A673 (cell line): ENCODE results near the gene HDAC4. TPM values are rescaled to one million over a fixed set of nuclear protein-coding genes. Genes with fewer than 3 reads are reported as not detected.

Source experiments
- BruUV-seq: library from RNA; stranded (reverse); fragments of 400-500 nt; replicated peaks from 2 replicates; lab custom pipeline; 2021; lab: Mats Ljungman, UMichigan
- CTCF ChIA-PET: fragments of 300-600 bp; sonication (Branson Sonifier 250); formaldehyde crosslinking; loops from one replicate; lab custom pipeline; 2022; ENCODE audit warnings: antibody characterized with exemption; lab: Charles Lee
- POLR2A ChIA-PET: fragments of 300-600 bp; sonication (Branson Sonifier 250); formaldehyde crosslinking; loops from one replicate; lab custom pipeline; 2022; ENCODE audit warnings: antibody characterized with exemption; ENCODE audit not compliant: low non-redundant PET; lab: Charles Lee
- DNase-seq: peaks from one replicate; pipeline ENCODE4 v3.0.0-alpha.2; 2015; ENCODE audit warnings: low spot score
- H3K27ac ChIP-seq: fragments of 200-600 bp; sonication (generic); 2 replicates; pipeline ENCODE4 v1.5.1; 2016; ENCODE audit warnings: mixed run types, low read depth, mild to moderate bottlenecking, mixed read lengths, antibody characterized with exemption, low read length; ENCODE audit not compliant: poor library complexity, severe bottlenecking
- H3K27me3 ChIP-seq: fragments of 200-600 bp; sonication (generic); replicated peaks from 2 replicates; pipeline ENCODE4 v1.6.1; 2017; ENCODE audit warnings: mixed run types, low read depth, mild to moderate bottlenecking, mixed read lengths, antibody characterized with exemption, low read length; ENCODE audit not compliant: insufficient read depth, poor library complexity
- H3K36me3 ChIP-seq: fragments of 200-600 bp; sonication (generic); 2 replicates; pipeline ENCODE4 v1.6.1; 2016; ENCODE audit warnings: mixed run types, mild to moderate bottlenecking, mixed read lengths, antibody characterized with exemption, low read length; ENCODE audit not compliant: insufficient read depth, poor library complexity, severe bottlenecking
- H3K4me1 ChIP-seq: fragments of 200-600 bp; sonication (generic); 2 replicates; pipeline ENCODE4 v1.6.1; 2017; ENCODE audit warnings: mixed run types, mild to moderate bottlenecking, mixed read lengths, antibody characterized with exemption, low read length; ENCODE audit not compliant: insufficient read depth, poor library complexity, severe bottlenecking
- H3K4me3 ChIP-seq: fragments of 200-600 bp; sonication (generic); 2 replicates; pipeline ENCODE4 v1.5.1; 2016; ENCODE audit warnings: low read depth, mixed run types, mild to moderate bottlenecking, mixed read lengths, low read length; ENCODE audit not compliant: poor library complexity, severe bottlenecking
- H3K9me3 ChIP-seq: fragments of 200-600 bp; sonication (generic); 2 replicates; pipeline ENCODE4 v1.6.1; 2016; ENCODE audit warnings: mixed run types, low read depth, mild to moderate bottlenecking, mixed read lengths, antibody characterized with exemption, low read length; ENCODE audit not compliant: poor library complexity, severe bottlenecking
- CTCF ChIP-seq: fragments of 300-800, 200-600 bp; sonication (generic); conservative IDR thresholded peaks from 2 replicates; pipeline ENCODE4 v1.5.1; 2017; ENCODE audit warnings: low read depth, mild to moderate bottlenecking, antibody characterized with exemption, low read length, moderate library complexity, mixed read lengths
- EZH2 ChIP-seq: fragments of 200-600 bp; sonication (generic); IDR thresholded peaks from 2 replicates; pipeline ENCODE4 v1.6.1; 2017; ENCODE audit warnings: borderline replicate concordance, low read depth, mild to moderate bottlenecking, mixed read lengths, antibody characterized with exemption, low read length; ENCODE audit not compliant: poor library complexity, severe bottlenecking
- intact Hi-C: fragments of 100-400 bp; cut with micrococcal nuclease; formaldehyde crosslinking; loops from one replicate; pipeline ENCODE4 v1.10.0; 2022; ENCODE audit not compliant: unreplicated experiment
- total RNA-seq: library from RNA; stranded (reverse); gene quantifications from 2 replicates; pipeline ENCODE4 v1.2.3, GENCODE V29; 2021

HDAC4 gene
- total RNA-seq, 1 experiment from 2014 or later, result 40.0 TPM

DNA sequence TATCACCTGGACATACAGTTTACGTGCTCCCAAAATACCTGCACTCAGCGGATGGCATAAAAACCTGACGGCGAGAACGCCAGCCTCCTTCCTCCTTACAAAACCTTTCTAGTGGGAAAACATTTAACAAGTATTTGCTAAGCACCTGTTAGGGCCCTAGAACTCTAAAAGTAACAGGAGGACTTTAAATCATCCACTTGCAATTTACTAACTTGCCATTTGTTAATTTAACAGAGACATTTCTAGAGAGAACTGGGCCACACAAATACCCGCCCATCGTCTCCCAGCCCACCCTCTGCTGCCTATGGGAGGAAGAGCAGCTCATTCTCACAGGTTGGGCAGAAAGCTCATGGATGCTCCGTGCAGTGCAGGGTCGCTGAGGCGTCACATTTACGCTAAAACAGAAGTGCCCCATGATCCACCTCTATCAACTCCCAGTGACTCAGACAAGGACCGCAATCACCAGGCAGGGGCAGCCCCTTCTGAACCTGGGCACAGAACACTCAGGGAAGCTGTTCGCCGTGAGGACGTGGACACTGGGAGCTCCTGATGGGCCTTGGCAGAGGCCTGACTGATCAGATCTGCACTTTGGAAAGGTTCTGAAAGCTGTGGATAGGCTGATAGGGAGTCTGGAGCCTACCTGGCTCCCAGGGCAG lies 106.9 kb downstream of the HDAC4 start:
- POLR2A ChIA-PET, result no interaction called here
- no peaks in the 10 kb centered on the region for H3K36me3 ChIP-seq
- no peak overlapping the region for H3K27ac ChIP-seq
- no peak for TF ChIP-seq EZH2
- TF ChIP-seq CTCF, result no peak
- CTCF ChIA-PET, result no interaction called here
- DNase-seq, result no peak
- peaks cover 27% of the 10 kb centered on the region for H3K4me1 ChIP-seq
- H3K27me3 ChIP-seq, result no peaks in the 10 kb centered on the region
- intact Hi-C loops, result no loop called here
- BruUV-seq, result no TSS peak
- H3K9me3 ChIP-seq, result no peaks in the 10 kb centered on the region
- no peak overlapping the region for H3K4me3 ChIP-seq

DNA sequence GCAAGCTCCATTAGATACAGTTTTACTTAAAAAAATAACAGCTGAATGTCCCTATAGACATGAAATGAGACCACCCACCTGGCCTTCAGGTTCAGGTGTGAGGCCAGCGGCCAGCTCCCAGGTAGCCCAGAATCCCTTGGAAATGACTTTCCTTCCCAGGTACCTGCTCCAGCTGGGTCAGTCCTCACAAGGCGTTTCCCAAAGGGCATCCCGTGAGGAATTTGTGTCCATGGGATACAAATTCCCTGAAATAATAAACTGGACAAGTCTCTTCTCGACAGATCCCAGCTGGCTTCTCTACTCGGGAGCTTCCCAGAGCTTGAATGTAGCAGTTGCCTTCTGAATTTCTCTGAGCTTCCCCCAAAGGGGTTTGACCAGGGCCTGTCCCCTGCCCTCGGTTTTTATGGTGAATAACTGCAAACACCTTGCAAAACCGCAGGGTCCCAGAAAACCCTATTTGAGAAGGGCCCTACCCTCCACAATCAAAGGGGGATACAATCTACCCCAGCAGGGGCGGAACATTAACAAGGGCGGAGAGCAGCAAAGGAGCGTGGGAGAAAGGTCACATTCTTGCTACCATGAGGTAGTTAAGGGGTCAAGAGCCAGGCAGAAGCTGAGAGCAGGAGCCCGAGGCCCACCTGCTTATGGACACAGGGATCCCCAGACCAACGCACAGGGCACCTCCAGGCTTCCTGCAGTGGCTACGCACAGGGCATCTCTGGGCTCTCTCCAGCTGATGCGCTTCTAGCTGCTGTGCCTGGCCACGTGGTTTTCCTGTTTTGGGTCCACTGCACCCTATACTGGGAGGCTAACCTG lies 107.7 kb downstream of the HDAC4 start:
- POLR2A ChIA-PET, result no interaction called here
- TF ChIP-seq EZH2 (no peak), CTCF (no peak)
- BruUV-seq, result no TSS peak
- H3K36me3 ChIP-seq, result no peaks in the 10 kb centered on the region
- no peaks in the 10 kb centered on the region for H3K27me3 ChIP-seq
- no peaks in the 10 kb centered on the region for H3K9me3 ChIP-seq
- H3K27ac ChIP-seq, result no peak overlapping the region
- H3K4me1 ChIP-seq, result peaks cover 27% of the 10 kb centered on the region
- CTCF ChIA-PET, result no interaction called here
- no peak overlapping the region for H3K4me3 ChIP-seq
- no peak for DNase-seq
- intact Hi-C loops, result no loop called here

DNA sequence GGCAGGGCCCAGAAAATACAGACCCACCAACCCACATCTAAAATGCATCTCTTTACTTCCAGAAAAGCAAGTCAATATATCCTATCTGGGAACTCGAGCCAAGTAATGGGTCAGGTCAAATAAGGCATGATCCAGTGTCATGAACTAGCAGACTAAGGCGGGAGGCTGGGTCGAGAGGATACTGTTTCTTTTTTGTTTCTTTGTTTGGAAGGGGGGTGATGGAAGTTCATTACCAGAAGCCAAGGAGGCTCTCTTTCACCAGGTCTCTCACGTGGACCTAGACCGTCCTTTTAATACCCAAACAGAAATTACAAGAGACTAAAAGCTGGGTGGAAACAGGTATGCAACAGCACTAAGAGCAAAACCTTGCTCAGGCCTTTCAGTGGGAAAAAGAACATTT lies 108.3 kb downstream of the HDAC4 start:
- H3K27ac ChIP-seq, result peak overlapping the region; percentile 66
- no peaks in the 10 kb centered on the region for H3K27me3 ChIP-seq
- ChIA-PET POLR2A (no interaction called here), CTCF (no interaction called here)
- H3K4me1 ChIP-seq, result peaks cover 27% of the 10 kb centered on the region
- TF ChIP-seq CTCF (no peak), EZH2 (no peak)
- no peak overlapping the region for H3K4me3 ChIP-seq
- no TSS peak for BruUV-seq
- H3K36me3 ChIP-seq, result no peaks in the 10 kb centered on the region
- no peaks in the 10 kb centered on the region for H3K9me3 ChIP-seq
- no peak for DNase-seq
- intact Hi-C loops, result no loop called here
